Skeletal muscle tissue (tissue), 4 donors: Measurements from ENCODE around the gene BCL2L14. TPM values are rescaled to one million over a fixed set of nuclear protein-coding genes. Genes with fewer than 3 reads are reported as not detected.

Source experiments
- H3K27ac ChIP-seq: one replicate; pipeline ENCODE4 v1.7.0; 2013; ENCODE audit warnings: mild to moderate bottlenecking, low read depth, low read length, inconsistent platforms
- H3K27me3 ChIP-seq, 3 donors: one replicate each; pipeline ENCODE4 v1.7.0; 2013; ENCODE audit warnings: low read length in 3 of 3; ENCODE audit not compliant: control insufficient read depth in 3 of 3, insufficient read depth in 3 of 3
- H3K36me3 ChIP-seq, 3 donors: one replicate each; pipeline ENCODE4 v1.7.0; 2013; ENCODE audit warnings: low read length in 3 of 3; ENCODE audit not compliant: control insufficient read depth in 3 of 3, insufficient read depth in 3 of 3
- H3K4me1 ChIP-seq, 3 donors: one replicate each; pipeline ENCODE4 v1.7.0; 2013; ENCODE audit warnings: low read length in 3 of 3, mild to moderate bottlenecking in 3 of 3; ENCODE audit not compliant: control insufficient read depth in 3 of 3, insufficient read depth in 3 of 3
- H3K4me3 ChIP-seq, 3 donors: one replicate each; pipeline ENCODE4 v1.7.0; 2013; ENCODE audit warnings: low read length in 3 of 3
- H3K9ac ChIP-seq, 3 donors: one replicate each; pipeline ENCODE4 v1.7.0; 2013; ENCODE audit warnings: low read length in 3 of 3, mild to moderate bottlenecking in 3 of 3, moderate library complexity in 2 of 3, low read depth in 1 of 3
- H3K9me3 ChIP-seq, 3 donors: one replicate each; pipeline ENCODE4 v1.7.0; 2013; ENCODE audit warnings: low read length in 3 of 3; ENCODE audit not compliant: control insufficient read depth in 3 of 3
- total RNA-seq: library from RNA; depleted of rRNA; stranded (reverse); fragments of >200 nt; gene quantifications from one replicate; pipeline ENCODE4 v1.2.3, GENCODE V29; 2014
- donor health status: Osteomylitis.

Gene BCL2L14
- total RNA-seq, 1 donor from 2014 or later: under 0.01 TPM

DNA sequence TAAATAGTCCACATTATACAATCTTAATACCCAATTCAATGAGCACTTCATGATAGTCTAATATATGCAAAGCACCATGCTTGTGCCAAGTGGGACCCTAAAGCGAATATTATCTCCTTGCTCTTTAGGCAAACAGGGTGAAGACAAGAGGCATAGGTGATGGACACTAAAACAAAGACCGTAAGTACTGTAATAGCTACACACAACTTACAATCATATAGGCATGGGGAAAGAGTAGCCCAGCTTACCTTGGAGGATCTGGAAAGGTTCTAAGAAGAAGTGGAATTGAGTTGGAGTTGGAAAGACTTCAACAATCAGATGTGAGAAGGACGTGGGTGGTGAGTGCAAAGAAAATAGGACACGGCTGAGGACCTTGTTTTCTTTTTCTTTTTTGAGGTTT lies 19.1 kb upstream of the BCL2L14 start:
- no peak overlapping the region for H3K27ac ChIP-seq
- no peaks in the 10 kb centered on the region for H3K9me3 ChIP-seq
- no peaks in the 10 kb centered on the region for H3K27me3 ChIP-seq
- no peak overlapping the region for H3K9ac ChIP-seq
- no peak overlapping the region for H3K4me3 ChIP-seq
- no peaks in the 10 kb centered on the region for H3K36me3 ChIP-seq
- no peaks in the 10 kb centered on the region for H3K4me1 ChIP-seq

- H3K4me1 ChIP-seq: no peaks in the 10 kb centered on the region
- H3K36me3 ChIP-seq: no peaks in the 10 kb centered on the region
- H3K9ac ChIP-seq: no peak overlapping the region
- no peaks in the 10 kb centered on the region for H3K9me3 ChIP-seq
- H3K27ac ChIP-seq: no peak overlapping the region
- H3K27me3 ChIP-seq: no peaks in the 10 kb centered on the region
- H3K4me3 ChIP-seq: no peak overlapping the region
Measured at GRCh38 chr12:12054993-12055392, 15.7 kb upstream of the BCL2L14 start.

DNA sequence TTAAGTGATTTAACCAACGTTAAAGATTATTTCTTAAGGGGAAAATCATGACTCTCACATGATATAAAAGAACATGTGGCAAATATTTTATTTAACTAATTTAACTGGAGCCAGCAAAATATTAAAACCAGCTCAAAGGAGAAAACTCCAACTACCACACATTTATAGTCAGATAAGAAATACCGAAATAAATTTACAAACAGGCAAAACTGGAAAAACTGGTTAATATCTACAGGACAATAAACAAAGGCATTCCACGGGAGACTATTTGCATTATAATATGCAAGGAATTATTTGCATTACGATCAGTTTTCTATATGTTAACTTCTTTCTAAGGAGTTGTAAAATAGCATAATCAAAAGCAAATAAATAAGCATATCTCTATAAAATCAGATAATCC lies 13.8 kb upstream of the BCL2L14 start:
- no peaks in the 10 kb centered on the region for H3K9me3 ChIP-seq
- no peaks in the 10 kb centered on the region for H3K27me3 ChIP-seq
- H3K36me3 ChIP-seq: no peaks in the 10 kb centered on the region
- H3K4me1 ChIP-seq: no peaks in the 10 kb centered on the region
- no peak overlapping the region for H3K9ac ChIP-seq
- H3K27ac ChIP-seq: no peak overlapping the region
- no peak overlapping the region for H3K4me3 ChIP-seq

GRCh38 chr12:12064596-12064995 lies 6.1 kb upstream of the BCL2L14 start:
- Histone ChIP-seq H3K4me3 (no peak overlapping the region), H3K27me3 (no peaks in the 10 kb centered on the region), H3K27ac (no peak overlapping the region), H3K36me3 (no peaks in the 10 kb centered on the region), H3K4me1 (no peaks in the 10 kb centered on the region), H3K9me3 (no peaks in the 10 kb centered on the region), H3K9ac (no peak overlapping the region)

DNA sequence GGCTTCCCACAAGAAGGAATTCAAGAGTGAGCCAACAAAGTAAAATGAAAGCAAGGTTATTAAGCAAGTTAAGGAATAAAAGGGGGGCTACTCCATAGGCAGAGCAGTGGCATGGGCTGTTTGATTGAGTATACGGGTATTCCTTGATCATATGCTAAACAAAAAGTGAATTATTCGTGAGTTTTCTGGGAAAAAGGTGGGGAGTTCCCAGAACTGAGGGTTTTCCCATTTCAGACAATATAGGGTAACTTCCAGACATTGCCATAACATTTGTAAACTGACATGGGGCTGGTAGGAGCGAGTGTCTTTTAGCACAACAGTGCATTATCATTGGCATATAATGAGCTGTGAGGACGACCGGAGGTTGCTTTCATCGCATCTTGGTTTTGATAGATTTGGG lies 2.0 kb upstream of the BCL2L14 start:
- no peaks in the 10 kb centered on the region for H3K4me1 ChIP-seq
- H3K27me3 ChIP-seq: peaks cover 0 to 3% (median 0%) of the 10 kb centered on the region in 3 donors
- no peak overlapping the region for H3K9ac ChIP-seq
- H3K36me3 ChIP-seq: no peaks in the 10 kb centered on the region
- no peak overlapping the region for H3K4me3 ChIP-seq
- no peak overlapping the region for H3K27ac ChIP-seq
- H3K9me3 ChIP-seq: no peaks in the 10 kb centered on the region

DNA sequence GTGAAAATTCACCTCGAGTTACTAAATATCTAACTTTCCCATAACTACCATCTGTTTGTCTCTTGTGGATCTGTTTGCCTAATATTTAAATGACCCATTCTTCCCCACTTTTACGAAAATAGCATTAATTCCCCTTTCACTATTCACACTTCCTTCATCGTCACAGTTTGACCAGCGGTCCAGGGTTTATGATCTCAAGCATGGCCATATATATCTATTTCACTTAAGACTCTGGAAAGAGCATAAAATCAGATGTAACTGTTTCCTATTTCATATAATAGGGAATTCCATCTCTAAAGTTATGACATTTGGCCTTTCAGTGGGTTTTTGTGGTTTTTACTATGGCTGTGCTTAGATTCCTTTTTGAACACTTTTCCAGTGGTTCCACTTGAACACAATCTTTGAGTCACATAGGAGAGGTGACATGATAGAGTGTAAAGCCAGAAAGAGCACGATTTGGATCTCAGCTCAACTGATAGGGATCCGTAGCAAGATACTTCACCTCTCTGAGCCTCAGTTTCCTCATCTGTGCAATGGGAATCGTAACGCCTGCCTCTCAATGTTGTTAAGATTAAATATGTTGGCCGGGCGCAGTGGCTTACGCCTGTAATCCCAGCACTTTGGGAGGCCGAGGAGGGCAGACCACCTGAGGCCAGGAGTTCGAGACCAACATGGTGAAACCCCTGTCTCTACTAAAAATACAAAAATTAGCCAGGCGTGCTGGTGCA lies 754 bp upstream of the BCL2L14 start:
- Histone ChIP-seq H3K27me3 (peaks cover 0 to 3% (median 0%) of the 10 kb centered on the region in 3 donors), H3K9me3 (no peaks in the 10 kb centered on the region), H3K9ac (no peak overlapping the region), H3K36me3 (no peaks in the 10 kb centered on the region), H3K4me3 (no peak overlapping the region), H3K4me1 (no peaks in the 10 kb centered on the region), H3K27ac (no peak overlapping the region)

GRCh38 chr12:12072064-12072760 lies 1.5 kb downstream of the BCL2L14 start:
- Histone ChIP-seq H3K27ac (no peak overlapping the region), H3K36me3 (no peaks in the 10 kb centered on the region), H3K9me3 (no peaks in the 10 kb centered on the region), H3K4me1 (no peaks in the 10 kb centered on the region), H3K27me3 (peaks cover 0 to 3% (median 0%) of the 10 kb centered on the region in 3 donors), H3K4me3 (no peak overlapping the region), H3K9ac (no peak overlapping the region)

DNA sequence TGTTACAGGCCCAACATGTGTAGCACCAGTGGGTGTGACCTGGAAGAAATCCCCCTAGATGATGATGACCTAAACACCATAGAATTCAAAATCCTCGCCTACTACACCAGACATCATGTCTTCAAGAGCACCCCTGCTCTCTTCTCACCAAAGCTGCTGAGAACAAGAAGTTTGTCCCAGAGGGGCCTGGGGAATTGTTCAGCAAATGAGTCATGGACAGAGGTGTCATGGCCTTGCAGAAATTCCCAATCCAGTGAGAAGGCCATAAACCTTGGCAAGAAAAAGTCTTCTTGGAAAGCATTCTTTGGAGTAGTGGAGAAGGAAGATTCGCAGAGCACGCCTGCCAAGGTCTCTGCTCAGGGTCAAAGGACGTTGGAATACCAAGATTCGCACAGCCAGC lies 8.6 kb downstream of the BCL2L14 start:
- Histone ChIP-seq H3K36me3 (no peaks in the 10 kb centered on the region), H3K9me3 (no peaks in the 10 kb centered on the region), H3K27me3 (no peaks in the 10 kb centered on the region), H3K27ac (no peak overlapping the region), H3K9ac (no peak overlapping the region), H3K4me3 (no peak overlapping the region), H3K4me1 (no peaks in the 10 kb centered on the region)

- Histone ChIP-seq H3K9ac (no peak overlapping the region), H3K4me3 (no peak overlapping the region), H3K9me3 (no peaks in the 10 kb centered on the region), H3K36me3 (no peaks in the 10 kb centered on the region), H3K27ac (no peak overlapping the region), H3K4me1 (no peaks in the 10 kb centered on the region), H3K27me3 (no peaks in the 10 kb centered on the region)
Measured at GRCh38 chr12:12081836-12082497, 11.2 kb downstream of the BCL2L14 start.

DNA sequence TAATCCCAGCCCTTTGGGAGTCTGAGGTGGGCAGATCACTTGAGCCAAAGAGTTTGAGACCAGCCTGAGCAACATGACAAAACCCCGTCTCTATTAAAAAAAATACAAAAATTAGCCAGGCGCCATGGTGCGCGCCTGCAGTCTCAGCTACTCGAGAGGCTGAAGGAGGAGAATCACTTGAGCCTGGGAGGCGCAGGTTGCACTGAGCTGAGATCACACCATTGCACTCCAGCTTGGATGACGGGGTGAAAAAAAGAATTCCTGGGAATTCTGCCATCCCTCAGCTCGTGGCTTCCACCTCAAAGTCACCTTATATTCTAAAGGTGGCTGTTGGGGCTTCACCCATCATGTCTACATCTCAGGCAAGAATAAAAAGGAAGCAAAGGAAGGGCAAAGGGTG lies 12.9 kb downstream of the BCL2L14 start:
- Histone ChIP-seq H3K4me3 (no peak overlapping the region), H3K9me3 (no peaks in the 10 kb centered on the region), H3K27me3 (no peaks in the 10 kb centered on the region), H3K4me1 (no peaks in the 10 kb centered on the region), H3K9ac (no peak overlapping the region), H3K27ac (no peak overlapping the region), H3K36me3 (no peaks in the 10 kb centered on the region)
